KMS-11 (cell line): Measurements from ENCODE around the gene ZNF23.

Experiments used
- H2AFZ ChIP-seq: fragments of 200-600 bp; sonication (generic); 2 replicates; pipeline ENCODE4 v1.6.1; 2016; ENCODE audit warnings: antibody characterized with exemption, mixed run types, low read depth
- H3K27ac ChIP-seq: fragments of 200-600 bp; sonication (generic); 2 replicates; pipeline ENCODE4 v1.6.1; 2016; ENCODE audit warnings: mild to moderate bottlenecking, mixed run types
- H3K27me3 ChIP-seq: fragments of 200-600 bp; sonication (generic); 2 replicates; pipeline ENCODE4 v1.6.1; 2017; ENCODE audit warnings: mild to moderate bottlenecking, low read depth, mixed run types, moderate library complexity; ENCODE audit not compliant: insufficient read depth
- H3K36me3 ChIP-seq: fragments of 200-600 bp; sonication (generic); 2 replicates; pipeline ENCODE4 v1.6.1; 2017; ENCODE audit warnings: mild to moderate bottlenecking, mixed run types; ENCODE audit not compliant: insufficient read depth
- H3K4me1 ChIP-seq: fragments of 200-600 bp; sonication (generic); 2 replicates; pipeline ENCODE4 v1.6.1; 2016; ENCODE audit warnings: mild to moderate bottlenecking, low read depth, mixed run types; ENCODE audit not compliant: poor library complexity, severe bottlenecking
- H3K4me2 ChIP-seq: fragments of 200-600 bp; sonication (generic); 2 replicates; pipeline ENCODE4 v1.7.0; 2016; ENCODE audit warnings: mild to moderate bottlenecking, mixed run types
- H3K4me3 ChIP-seq: fragments of 200-600 bp; sonication (generic); IDR thresholded peaks from 2 replicates; pipeline ENCODE4 v1.6.1; 2017; ENCODE audit warnings: low read depth, low read length, mixed read lengths; ENCODE audit not compliant: insufficient read depth
- H3K79me2 ChIP-seq: fragments of 200-600 bp; sonication (generic); 2 replicates; pipeline ENCODE4 v1.6.1; 2016; ENCODE audit warnings: low read depth, mixed run types; ENCODE audit not compliant: insufficient read depth
- H3K9ac ChIP-seq: fragments of 200-600 bp; sonication (generic); 2 replicates; pipeline ENCODE4 v1.6.1; 2016; ENCODE audit warnings: mild to moderate bottlenecking, mixed run types
- H4K20me1 ChIP-seq: fragments of 200-600 bp; sonication (generic); 2 replicates; pipeline ENCODE4 v1.6.1; 2016; ENCODE audit warnings: mild to moderate bottlenecking, mixed run types; ENCODE audit not compliant: insufficient read depth
- CTCF ChIP-seq: fragments of 200-600 bp; sonication (generic); conservative IDR thresholded peaks from 2 replicates; pipeline ENCODE4 v1.6.1; 2017; ENCODE audit warnings: low read depth, mild to moderate bottlenecking, antibody characterized with exemption, low read length, moderate library complexity, mixed read lengths

The ZNF23 gene

GRCh38 chr16:71432906-71433305, 29.1 kb downstream of the ZNF23 start:
- Histone ChIP-seq H3K4me2 (no peak overlapping the region), H2AFZ (no peak overlapping the region), H4K20me1 (no peaks in the 10 kb centered on the region), H3K36me3 (no peaks in the 10 kb centered on the region), H3K9ac (no peak overlapping the region), H3K4me1 (no peaks in the 10 kb centered on the region), H3K27ac (no peak overlapping the region), H3K27me3 (no peaks in the 10 kb centered on the region), H3K4me3 (no peak overlapping the region), H3K79me2 (no peaks in the 10 kb centered on the region)
- no peak for TF ChIP-seq CTCF

- Histone ChIP-seq H2AFZ (no peak overlapping the region), H3K4me2 (no peak overlapping the region), H3K9ac (no peak overlapping the region), H3K36me3 (no peaks in the 10 kb centered on the region), H3K4me3 (no peak overlapping the region), H3K79me2 (no peaks in the 10 kb centered on the region), H3K27me3 (no peaks in the 10 kb centered on the region), H3K27ac (no peak overlapping the region), H4K20me1 (no peaks in the 10 kb centered on the region), H3K4me1 (no peaks in the 10 kb centered on the region)
- no peak for TF ChIP-seq CTCF
Measured at GRCh38 chr16:71431991-71432390, 30.1 kb downstream of the ZNF23 start.

GRCh38 chr16:71431176-71431575, 30.9 kb downstream of the ZNF23 start:
- H3K79me2 ChIP-seq: no peaks in the 10 kb centered on the region
- H3K36me3 ChIP-seq: no peaks in the 10 kb centered on the region
- no peaks in the 10 kb centered on the region for H3K27me3 ChIP-seq
- H3K27ac ChIP-seq: no peak overlapping the region
- no peaks in the 10 kb centered on the region for H4K20me1 ChIP-seq
- H3K4me2 ChIP-seq: no peak overlapping the region
- H3K9ac ChIP-seq: no peak overlapping the region
- no peak for TF ChIP-seq CTCF
- no peak overlapping the region for H3K4me3 ChIP-seq
- no peak overlapping the region for H2AFZ ChIP-seq
- H3K4me1 ChIP-seq: no peaks in the 10 kb centered on the region

- no peaks in the 10 kb centered on the region for H3K79me2 ChIP-seq
- H3K4me2 ChIP-seq: no peak overlapping the region
- no peaks in the 10 kb centered on the region for H3K4me1 ChIP-seq
Measured at GRCh38 chr16:71430744-71431143, 31.3 kb downstream of the ZNF23 start.

More at GRCh38 chr16:71430744-71431143, 31.3 kb downstream of the ZNF23 start:
- H3K9ac ChIP-seq: no peak overlapping the region
- no peaks in the 10 kb centered on the region for H4K20me1 ChIP-seq
- no peak for TF ChIP-seq CTCF
- H3K4me3 ChIP-seq: no peak overlapping the region
- no peak overlapping the region for H3K27ac ChIP-seq
- H3K27me3 ChIP-seq: no peaks in the 10 kb centered on the region
- H2AFZ ChIP-seq: no peak overlapping the region
- no peaks in the 10 kb centered on the region for H3K36me3 ChIP-seq
